ENCODE data around the gene TP53BP1. TPM values are rescaled to one million over a fixed set of nuclear protein-coding genes. Genes with fewer than 3 reads are reported as not detected.

Gene TP53BP1
- polyA plus RNA-seq, 3 donors = 1.8 to 6.7 (median 3.1) TPM

DNA sequence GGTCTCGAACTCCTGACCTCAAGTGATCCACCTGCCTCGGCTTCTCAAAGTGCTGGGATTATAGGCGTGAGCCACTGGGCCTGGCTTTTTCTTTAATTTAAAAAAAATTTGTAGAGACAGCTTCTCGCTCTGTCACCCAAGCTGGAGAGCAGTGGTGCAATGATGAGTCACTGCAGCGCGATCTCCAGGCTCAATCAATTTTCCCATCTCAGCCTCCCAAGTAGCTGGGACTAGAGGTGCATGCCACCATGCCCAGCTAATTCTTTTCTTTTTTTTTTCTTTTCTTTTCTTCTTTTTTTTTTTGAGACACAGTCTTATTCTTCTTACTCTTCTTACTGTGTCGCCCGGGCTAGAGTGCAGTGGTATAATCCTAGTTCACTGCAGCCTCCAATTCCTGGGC, 102.2 kb downstream of the TP53BP1 start:
- 86% methylated on average over 3 of the region's 8 CpGs for WGBS (ENCODE audit: insufficient coverage)

DNA sequence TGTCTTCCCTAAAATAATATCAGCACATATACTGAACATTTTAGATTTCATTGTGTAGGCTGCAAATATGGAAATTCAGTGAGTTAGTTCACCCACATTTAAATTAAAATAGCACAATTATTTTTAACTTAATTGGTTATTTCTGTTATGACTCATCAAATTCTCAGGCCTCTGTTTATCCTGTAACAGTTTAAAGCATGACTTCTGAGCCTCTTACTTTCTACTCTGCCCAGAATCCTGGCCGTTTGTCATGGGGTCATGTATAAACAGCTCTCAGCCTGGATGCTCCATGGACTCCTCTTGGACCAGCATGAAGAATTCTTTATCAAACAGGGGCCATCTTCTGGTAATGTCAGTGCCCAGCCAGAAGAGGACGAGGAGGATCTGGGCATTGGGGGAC, 109.9 kb downstream of the TP53BP1 start:
- Mint-ChIP-seq H3K27ac (peak overlapping the region in 2 of 7 donors; percentile 62 to 65), H3K36me3 (peaks cover 72 to 81% of the 10 kb centered on the region in 2 donors)

More for the DNA sequence above, 102.2 kb downstream of the TP53BP1 start:
- no peak for DNase-seq
- no peak overlapping the region for H3K4me2 ChIP-seq (replicated peaks; ENCODE audit: extremely low read depth, low read length, poor library complexity, severe bottlenecking)
- TF ChIP-seq, protein P1, sequence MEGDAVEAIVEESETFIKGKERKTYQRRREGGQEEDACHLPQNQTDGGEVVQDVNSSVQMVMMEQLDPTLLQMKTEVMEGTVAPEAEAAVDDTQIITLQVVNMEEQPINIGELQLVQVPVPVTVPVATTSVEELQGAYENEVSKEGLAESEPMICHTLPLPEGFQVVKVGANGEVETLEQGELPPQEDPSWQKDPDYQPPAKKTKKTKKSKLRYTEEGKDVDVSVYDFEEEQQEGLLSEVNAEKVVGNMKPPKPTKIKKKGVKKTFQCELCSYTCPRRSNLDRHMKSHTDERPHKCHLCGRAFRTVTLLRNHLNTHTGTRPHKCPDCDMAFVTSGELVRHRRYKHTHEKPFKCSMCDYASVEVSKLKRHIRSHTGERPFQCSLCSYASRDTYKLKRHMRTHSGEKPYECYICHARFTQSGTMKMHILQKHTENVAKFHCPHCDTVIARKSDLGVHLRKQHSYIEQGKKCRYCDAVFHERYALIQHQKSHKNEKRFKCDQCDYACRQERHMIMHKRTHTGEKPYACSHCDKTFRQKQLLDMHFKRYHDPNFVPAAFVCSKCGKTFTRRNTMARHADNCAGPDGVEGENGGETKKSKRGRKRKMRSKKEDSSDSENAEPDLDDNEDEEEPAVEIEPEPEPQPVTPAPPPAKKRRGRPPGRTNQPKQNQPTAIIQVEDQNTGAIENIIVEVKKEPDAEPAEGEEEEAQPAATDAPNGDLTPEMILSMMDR (IDR thresholded peaks at IDR 0.05) = no peak
- no peaks in the 10 kb centered on the region for H3K4me1 ChIP-seq (ENCODE audit: control insufficient read depth in 1 of 2, insufficient read depth in 2 of 2, low read length in 2 of 2)
- no peaks in the 10 kb centered on the region for H3K27me3 ChIP-seq (ENCODE audit: control insufficient read depth in 2 of 2, insufficient read depth in 2 of 2, low read length in 2 of 2)
- H3K27me3 Mint-ChIP-seq (ENCODE audit: low read depth in 3 of 3) = no peaks in the 10 kb centered on the region
- H3K9me3 Mint-ChIP-seq = peaks cover 0 to 4% (median 0%) of the 10 kb centered on the region in 7 donors
- no peaks in the 10 kb centered on the region for H3K4me1 Mint-ChIP-seq
- H3K9ac ChIP-seq (ENCODE audit: insufficient read depth, low read length, poor library complexity, severe bottlenecking) = no peak overlapping the region
- no peaks in the 10 kb centered on the region for H4K20me1 ChIP-seq (ENCODE audit: insufficient read depth, low read length)
- peaks cover 35 to 65% of the 10 kb centered on the region in 2 donors for H3K36me3 ChIP-seq (replicated peaks in 1 of 2; ENCODE audit: control insufficient read depth in 1 of 2, insufficient read depth in 2 of 2, low read length in 2 of 2)
- no peaks in the 10 kb centered on the region for H3K9me3 ChIP-seq (replicated peaks in 1 of 2; ENCODE audit: control insufficient read depth in 1 of 2, insufficient read depth in 1 of 2, low read length in 2 of 2)
- H3K79me2 ChIP-seq (ENCODE audit: insufficient read depth, low read length) = no peaks in the 10 kb centered on the region
- no peak overlapping the region for H3K4me3 ChIP-seq (replicated peaks in 1 of 3; ENCODE audit: low read depth in 2 of 3, low read length in 3 of 3)
- H3K27ac Mint-ChIP-seq = peak overlapping the region in 1 of 7 donors; percentile 27
- H3K36me3 Mint-ChIP-seq = peaks cover 54 to 75% of the 10 kb centered on the region in 2 donors
- no peak overlapping the region for H3K27ac ChIP-seq (ENCODE audit: low read depth in 1 of 2, low read length in 2 of 2)
- H3K4me3 Mint-ChIP-seq = no peak overlapping the region
- intact Hi-C loops (cut with micrococcal nuclease) = no loop called here
- no peak overlapping the region for H2AFZ ChIP-seq (ENCODE audit: insufficient read depth, low read depth, low read length, poor library complexity, severe bottlenecking)

More for the DNA sequence above, 109.9 kb downstream of the TP53BP1 start:
- Histone ChIP-seq H3K27ac (ENCODE audit: low read depth in 1 of 2, low read length in 2 of 2) (no peak overlapping the region), H3K9ac (ENCODE audit: insufficient read depth, low read length, poor library complexity, severe bottlenecking) (no peak overlapping the region), H3K27me3 (ENCODE audit: control insufficient read depth in 2 of 2, insufficient read depth in 2 of 2, low read length in 2 of 2) (no peaks in the 10 kb centered on the region), H3K4me1 (ENCODE audit: control insufficient read depth in 1 of 2, insufficient read depth in 2 of 2, low read length in 2 of 2) (no peaks in the 10 kb centered on the region), H2AFZ (ENCODE audit: insufficient read depth, low read depth, low read length, poor library complexity, severe bottlenecking) (no peak overlapping the region), H4K20me1 (ENCODE audit: insufficient read depth, low read length) (no peaks in the 10 kb centered on the region), H3K4me2 (replicated peaks; ENCODE audit: extremely low read depth, low read length, poor library complexity, severe bottlenecking) (no peak overlapping the region), H3K36me3 (replicated peaks in 1 of 2; ENCODE audit: control insufficient read depth in 1 of 2, insufficient read depth in 2 of 2, low read length in 2 of 2) (peaks cover 55 to 91% of the 10 kb centered on the region in 2 donors), H3K9me3 (replicated peaks in 1 of 2; ENCODE audit: control insufficient read depth in 1 of 2, insufficient read depth in 1 of 2, low read length in 2 of 2) (no peaks in the 10 kb centered on the region), H3K4me3 (replicated peaks in 1 of 3; ENCODE audit: low read depth in 2 of 3, low read length in 3 of 3) (no peak overlapping the region), H3K79me2 (ENCODE audit: insufficient read depth, low read length) (no peaks in the 10 kb centered on the region)
- Mint-ChIP-seq H3K27me3 (ENCODE audit: low read depth in 3 of 3) (no peaks in the 10 kb centered on the region), H3K9me3 (peaks cover 0 to 3% (median 0%) of the 10 kb centered on the region in 7 donors), H3K4me1 (no peaks in the 10 kb centered on the region), H3K4me3 (no peak overlapping the region)
- TF ChIP-seq, protein P1 (IDR thresholded peaks at IDR 0.05) = no peak
- intact Hi-C loops (cut with micrococcal nuclease) = no loop called here
- no peak for DNase-seq
- WGBS (ENCODE audit: insufficient coverage) = 87% methylated on average over 2 of the region's 2 CpGs
